ENCODE measurements around the gene ING2.

The ING2 gene

DNA sequence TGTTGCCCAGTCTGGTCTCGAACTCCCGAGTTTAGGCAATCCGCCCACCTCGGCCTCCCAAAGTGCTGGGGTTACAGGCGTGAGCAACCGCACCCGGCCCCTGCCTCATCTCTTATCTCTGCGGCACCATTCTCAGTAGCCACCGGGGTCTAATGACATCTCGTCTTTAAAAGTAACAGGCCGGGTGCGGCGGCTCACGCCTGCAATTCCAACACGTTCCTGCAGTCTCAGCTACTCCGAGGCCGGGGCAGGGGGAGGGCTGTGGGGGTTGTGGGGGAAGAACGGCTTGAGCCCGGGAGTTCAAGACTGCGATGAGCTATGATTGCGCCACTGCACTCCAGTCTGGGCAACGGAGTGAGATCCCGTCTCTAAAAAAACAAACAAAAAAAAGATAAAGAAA lies 28.8 kb downstream of the ING2 start (continued):
- TF ChIP-seq, protein P1, sequence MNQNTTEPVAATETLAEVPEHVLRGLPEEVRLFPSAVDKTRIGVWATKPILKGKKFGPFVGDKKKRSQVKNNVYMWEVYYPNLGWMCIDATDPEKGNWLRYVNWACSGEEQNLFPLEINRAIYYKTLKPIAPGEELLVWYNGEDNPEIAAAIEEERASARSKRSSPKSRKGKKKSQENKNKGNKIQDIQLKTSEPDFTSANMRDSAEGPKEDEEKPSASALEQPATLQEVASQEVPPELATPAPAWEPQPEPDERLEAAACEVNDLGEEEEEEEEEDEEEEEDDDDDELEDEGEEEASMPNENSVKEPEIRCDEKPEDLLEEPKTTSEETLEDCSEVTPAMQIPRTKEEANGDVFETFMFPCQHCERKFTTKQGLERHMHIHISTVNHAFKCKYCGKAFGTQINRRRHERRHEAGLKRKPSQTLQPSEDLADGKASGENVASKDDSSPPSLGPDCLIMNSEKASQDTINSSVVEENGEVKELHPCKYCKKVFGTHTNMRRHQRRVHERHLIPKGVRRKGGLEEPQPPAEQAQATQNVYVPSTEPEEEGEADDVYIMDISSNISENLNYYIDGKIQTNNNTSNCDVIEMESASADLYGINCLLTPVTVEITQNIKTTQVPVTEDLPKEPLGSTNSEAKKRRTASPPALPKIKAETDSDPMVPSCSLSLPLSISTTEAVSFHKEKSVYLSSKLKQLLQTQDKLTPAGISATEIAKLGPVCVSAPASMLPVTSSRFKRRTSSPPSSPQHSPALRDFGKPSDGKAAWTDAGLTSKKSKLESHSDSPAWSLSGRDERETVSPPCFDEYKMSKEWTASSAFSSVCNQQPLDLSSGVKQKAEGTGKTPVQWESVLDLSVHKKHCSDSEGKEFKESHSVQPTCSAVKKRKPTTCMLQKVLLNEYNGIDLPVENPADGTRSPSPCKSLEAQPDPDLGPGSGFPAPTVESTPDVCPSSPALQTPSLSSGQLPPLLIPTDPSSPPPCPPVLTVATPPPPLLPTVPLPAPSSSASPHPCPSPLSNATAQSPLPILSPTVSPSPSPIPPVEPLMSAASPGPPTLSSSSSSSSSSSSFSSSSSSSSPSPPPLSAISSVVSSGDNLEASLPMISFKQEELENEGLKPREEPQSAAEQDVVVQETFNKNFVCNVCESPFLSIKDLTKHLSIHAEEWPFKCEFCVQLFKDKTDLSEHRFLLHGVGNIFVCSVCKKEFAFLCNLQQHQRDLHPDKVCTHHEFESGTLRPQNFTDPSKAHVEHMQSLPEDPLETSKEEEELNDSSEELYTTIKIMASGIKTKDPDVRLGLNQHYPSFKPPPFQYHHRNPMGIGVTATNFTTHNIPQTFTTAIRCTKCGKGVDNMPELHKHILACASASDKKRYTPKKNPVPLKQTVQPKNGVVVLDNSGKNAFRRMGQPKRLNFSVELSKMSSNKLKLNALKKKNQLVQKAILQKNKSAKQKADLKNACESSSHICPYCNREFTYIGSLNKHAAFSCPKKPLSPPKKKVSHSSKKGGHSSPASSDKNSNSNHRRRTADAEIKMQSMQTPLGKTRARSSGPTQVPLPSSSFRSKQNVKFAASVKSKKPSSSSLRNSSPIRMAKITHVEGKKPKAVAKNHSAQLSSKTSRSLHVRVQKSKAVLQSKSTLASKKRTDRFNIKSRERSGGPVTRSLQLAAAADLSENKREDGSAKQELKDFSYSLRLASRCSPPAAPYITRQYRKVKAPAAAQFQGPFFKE (tag by site-specific recombination; IDR thresholded peaks at IDR 0.05; ENCODE audit: borderline replicate concordance) = no peak
- TF ChIP-seq GLIS1 (tag by site-specific recombination; IDR thresholded peaks at IDR 0.05) (no peak), ZNF830 (tag by site-specific recombination; IDR thresholded peaks at IDR 0.05; ENCODE audit: low read depth) (no peak)
- TF ChIP-seq, protein P2, sequence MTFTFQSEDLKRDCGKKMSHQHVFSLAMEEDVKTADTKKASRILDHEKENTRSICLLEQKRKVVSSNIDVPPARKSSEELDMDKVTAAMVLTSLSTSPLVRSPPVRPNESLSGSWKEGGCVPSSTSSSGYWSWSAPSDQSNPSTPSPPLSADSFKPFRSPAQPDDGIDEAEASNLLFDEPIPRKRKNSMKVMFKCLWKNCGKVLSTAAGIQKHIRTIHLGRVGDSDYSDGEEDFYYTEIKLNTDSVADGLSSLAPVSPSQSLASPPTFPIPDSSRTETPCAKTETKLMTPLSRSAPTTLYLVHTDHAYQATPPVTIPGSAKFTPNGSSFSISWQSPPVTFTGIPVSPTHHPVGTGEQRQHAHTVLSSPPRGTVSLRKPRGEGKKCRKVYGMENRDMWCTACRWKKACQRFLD (tag by site-specific recombination; IDR thresholded peaks at IDR 0.05) = no peak

DNA sequence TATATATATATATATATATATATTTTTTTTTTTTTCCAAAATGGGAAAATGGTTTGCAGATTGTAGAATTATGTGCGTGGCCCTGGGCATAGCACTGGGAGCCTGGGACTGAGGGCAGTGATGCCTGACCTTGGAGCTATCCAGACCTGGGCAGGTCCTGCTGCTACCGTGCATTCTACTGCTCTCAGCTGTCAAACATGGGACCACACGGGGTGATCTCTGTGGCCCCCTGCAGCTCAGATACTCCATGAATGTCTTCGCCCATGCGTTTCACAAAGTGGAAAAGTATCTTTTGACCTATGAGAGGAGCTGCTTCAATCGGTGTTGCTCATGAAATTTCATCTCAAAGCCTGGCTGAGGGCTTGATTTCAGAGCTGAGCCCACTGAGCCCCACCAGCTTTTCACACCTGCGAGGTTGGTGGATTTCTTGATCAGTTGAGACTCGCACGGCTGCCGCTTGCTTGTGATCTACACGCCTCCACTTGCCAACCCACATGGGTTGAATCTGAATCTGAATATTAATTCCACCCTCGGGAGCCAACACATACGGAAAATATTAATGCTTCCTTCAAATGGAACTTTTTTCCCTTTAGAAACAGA lies 35.7 kb downstream of the ING2 start:
- H3K27ac ChIP-seq (ENCODE audit: extremely low read depth, low read depth, low read length) = no peak overlapping the region
- no peaks in the 10 kb centered on the region for H3K9me3 ChIP-seq (ENCODE audit: control insufficient read depth, insufficient read depth, low read depth, low read length)
- ChIA-PET POLR2A (no interaction called here), CTCF (interaction anchor here (0.5 to 0.7 kb wide), 2 partner anchors 1555 to 1600 kb away, joined by 3 read pairs; no protein-coding TSS in a partner anchor)
- H3K4me1 ChIP-seq (ENCODE audit: control insufficient read depth, insufficient read depth, low read length) = no peaks in the 10 kb centered on the region
- H3K36me3 ChIP-seq (ENCODE audit: control insufficient read depth in 2 of 2, insufficient read depth in 1 of 2, low read length in 2 of 2) = no peaks in the 10 kb centered on the region
- H3K4me3 ChIP-seq (ENCODE audit: low read depth, low read length) = no peak overlapping the region
- TF ChIP-seq, protein P3, sequence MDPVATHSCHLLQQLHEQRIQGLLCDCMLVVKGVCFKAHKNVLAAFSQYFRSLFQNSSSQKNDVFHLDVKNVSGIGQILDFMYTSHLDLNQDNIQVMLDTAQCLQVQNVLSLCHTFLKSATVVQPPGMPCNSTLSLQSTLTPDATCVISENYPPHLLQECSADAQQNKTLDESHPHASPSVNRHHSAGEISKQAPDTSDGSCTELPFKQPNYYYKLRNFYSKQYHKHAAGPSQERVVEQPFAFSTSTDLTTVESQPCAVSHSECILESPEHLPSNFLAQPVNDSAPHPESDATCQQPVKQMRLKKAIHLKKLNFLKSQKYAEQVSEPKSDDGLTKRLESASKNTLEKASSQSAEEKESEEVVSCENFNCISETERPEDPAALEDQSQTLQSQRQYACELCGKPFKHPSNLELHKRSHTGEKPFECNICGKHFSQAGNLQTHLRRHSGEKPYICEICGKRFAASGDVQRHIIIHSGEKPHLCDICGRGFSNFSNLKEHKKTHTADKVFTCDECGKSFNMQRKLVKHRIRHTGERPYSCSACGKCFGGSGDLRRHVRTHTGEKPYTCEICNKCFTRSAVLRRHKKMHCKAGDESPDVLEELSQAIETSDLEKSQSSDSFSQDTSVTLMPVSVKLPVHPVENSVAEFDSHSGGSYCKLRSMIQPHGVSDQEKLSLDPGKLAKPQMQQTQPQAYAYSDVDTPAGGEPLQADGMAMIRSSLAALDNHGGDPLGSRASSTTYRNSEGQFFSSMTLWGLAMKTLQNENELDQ (tag by site-specific recombination; IDR thresholded peaks at IDR 0.05; ENCODE audit: low read depth) = no peak
- no peak for TF ChIP-seq ZNF23 (tag by site-specific recombination; IDR thresholded peaks at IDR 0.05; ENCODE audit: borderline replicate concordance)
- no peak for TF ChIP-seq ZNF248 (tag by site-specific recombination; IDR thresholded peaks at IDR 0.05)
- no peak for TF ChIP-seq OSR2 (tag by site-specific recombination; IDR thresholded peaks at IDR 0.05)
- no peak for TF ChIP-seq ZNF660 (tag by site-specific recombination; IDR thresholded peaks at IDR 0.05)
- TF ChIP-seq, protein P4, sequence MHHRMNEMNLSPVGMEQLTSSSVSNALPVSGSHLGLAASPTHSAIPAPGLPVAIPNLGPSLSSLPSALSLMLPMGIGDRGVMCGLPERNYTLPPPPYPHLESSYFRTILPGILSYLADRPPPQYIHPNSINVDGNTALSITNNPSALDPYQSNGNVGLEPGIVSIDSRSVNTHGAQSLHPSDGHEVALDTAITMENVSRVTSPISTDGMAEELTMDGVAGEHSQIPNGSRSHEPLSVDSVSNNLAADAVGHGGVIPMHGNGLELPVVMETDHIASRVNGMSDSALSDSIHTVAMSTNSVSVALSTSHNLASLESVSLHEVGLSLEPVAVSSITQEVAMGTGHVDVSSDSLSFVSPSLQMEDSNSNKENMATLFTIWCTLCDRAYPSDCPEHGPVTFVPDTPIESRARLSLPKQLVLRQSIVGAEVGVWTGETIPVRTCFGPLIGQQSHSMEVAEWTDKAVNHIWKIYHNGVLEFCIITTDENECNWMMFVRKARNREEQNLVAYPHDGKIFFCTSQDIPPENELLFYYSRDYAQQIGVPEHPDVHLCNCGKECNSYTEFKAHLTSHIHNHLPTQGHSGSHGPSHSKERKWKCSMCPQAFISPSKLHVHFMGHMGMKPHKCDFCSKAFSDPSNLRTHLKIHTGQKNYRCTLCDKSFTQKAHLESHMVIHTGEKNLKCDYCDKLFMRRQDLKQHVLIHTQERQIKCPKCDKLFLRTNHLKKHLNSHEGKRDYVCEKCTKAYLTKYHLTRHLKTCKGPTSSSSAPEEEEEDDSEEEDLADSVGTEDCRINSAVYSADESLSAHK (tag by site-specific recombination; IDR thresholded peaks at IDR 0.05) = no peak
- TF ChIP-seq OVOL3 (tag by site-specific recombination; IDR thresholded peaks at IDR 0.05) = no peak
- TF ChIP-seq, protein P1 (tag by site-specific recombination; IDR thresholded peaks at IDR 0.05; ENCODE audit: borderline replicate concordance) = no peak
- TF ChIP-seq ZNF510 (tag by site-specific recombination; IDR thresholded peaks at IDR 0.05; ENCODE audit: insufficient replicate concordance) = no peak
- no peak for TF ChIP-seq HOXA7 (CRISPR knock-in tag; IDR thresholded peaks at IDR 0.05; ENCODE audit: borderline replicate concordance)
- TF ChIP-seq ZNF626 (tag by site-specific recombination; IDR thresholded peaks at IDR 0.05) = no peak
- TF ChIP-seq KLF10 (tag by site-specific recombination; IDR thresholded peaks at IDR 0.05) = no peak

Measured in HEK293 (cell line).